H1 (cell line): ENCODE data around the gene TMEM30A. TPM values are rescaled to one million over a fixed set of nuclear protein-coding genes. Genes with fewer than 3 reads are reported as not detected.

Experiments used
- CHD7 ChIP-seq: fragments of 300-600 bp; sonication (generic); IDR thresholded peaks from 2 replicates; pipeline ENCODE4 v1.7.1; 2012; ENCODE audit warnings: low read length, moderate library complexity, mild to moderate bottlenecking, inconsistent platforms; ENCODE audit not compliant: insufficient replicate concordance
- KDM4A ChIP-seq: IDR thresholded peaks from one replicate; pipeline ENCODE4 v1.7.1; 2012; ENCODE audit warnings: low read depth, mild to moderate bottlenecking, moderate library complexity, low read length, inconsistent platforms; ENCODE audit not compliant: severe bottlenecking
- RAD21 ChIP-seq, 2 experiments: IDR thresholded peaks in 1 of 2; conservative IDR thresholded peaks in 1 of 2; 2 replicates each; pipeline ENCODE4 v1.6.1; 2011; ENCODE audit warnings: low read depth in 2 of 2, low read length in 2 of 2, improper control_type of control experiment in 1 of 2, inconsistent platforms in 1 of 2, mild to moderate bottlenecking in 1 of 2, moderate library complexity in 1 of 2
- SP1 ChIP-seq: IDR thresholded peaks from 2 replicates; pipeline ENCODE4 v1.6.1; 2011; ENCODE audit warnings: low read depth, low read length
- polyA plus RNA-seq, 7 experiments: library from polyadenylated mRNA; depleted of rRNA in 3 of 7; stranded (reverse) in 5 of 7; unstranded in 2 of 7; fragments of >200 nt in 5 of 7; fragments of 200-250 nt in 2 of 7; gene quantifications; 1 replicate in 5 of 7; 2 replicates in 1 of 7; 4 replicates in 1 of 7; pipeline versions ENCODE4 v1.2.1 to v1.2.3, GENCODE V29; 2011 to 2013; ENCODE audit warnings: missing spikeins in 2 of 7, mixed read lengths in 2 of 7
- total RNA-seq: library from RNA; stranded (reverse); fragmentation: NEBNext Ultra II Directional; extraction: Animal tissue kit (Norgen Biotek cat#: 25700); gene quantifications from 2 replicates; pipeline ENCODE4 v1.2.1, GENCODE V29; 2021
- TF ChIP-seq, protein P1 (sequence below), 3 experiments: IDR thresholded peaks; 1 replicate in 2 of 3; 2 replicates in 1 of 3; pipeline versions ENCODE4 v1.5.1 to v1.6.1; 2011; ENCODE audit warnings: low read length in 3 of 3, mild to moderate bottlenecking in 3 of 3, inconsistent platforms in 2 of 3, low read depth in 1 of 3, moderate library complexity in 1 of 3; ENCODE audit not compliant: insufficient read depth in 1 of 3; ENCODE audit errors: control extremely low read depth in 1 of 3

The TMEM30A gene
- total and polyA plus RNA-seq, 2 of the 8 experiments (the other 6 are each of a cell fraction or from before 2014, with no cell fraction given): 10.5 to 71.0 TPM

GRCh38 chr6:75296811-75297779 lies 12.5 kb upstream of the TMEM30A start (continued):
- TF ChIP-seq CHD7 (no peak), SP1 (no peak), RAD21 (IDR thresholded peaks at IDR 0.05 in 1 of 2, conservative IDR thresholded peaks at IDR 0.05 in 1 of 2; ENCODE audit: low read depth in 2 of 2, low read length in 2 of 2) (peak; percentile 80 to 90), KDM4A (no peak)
- TF ChIP-seq, protein P1, sequence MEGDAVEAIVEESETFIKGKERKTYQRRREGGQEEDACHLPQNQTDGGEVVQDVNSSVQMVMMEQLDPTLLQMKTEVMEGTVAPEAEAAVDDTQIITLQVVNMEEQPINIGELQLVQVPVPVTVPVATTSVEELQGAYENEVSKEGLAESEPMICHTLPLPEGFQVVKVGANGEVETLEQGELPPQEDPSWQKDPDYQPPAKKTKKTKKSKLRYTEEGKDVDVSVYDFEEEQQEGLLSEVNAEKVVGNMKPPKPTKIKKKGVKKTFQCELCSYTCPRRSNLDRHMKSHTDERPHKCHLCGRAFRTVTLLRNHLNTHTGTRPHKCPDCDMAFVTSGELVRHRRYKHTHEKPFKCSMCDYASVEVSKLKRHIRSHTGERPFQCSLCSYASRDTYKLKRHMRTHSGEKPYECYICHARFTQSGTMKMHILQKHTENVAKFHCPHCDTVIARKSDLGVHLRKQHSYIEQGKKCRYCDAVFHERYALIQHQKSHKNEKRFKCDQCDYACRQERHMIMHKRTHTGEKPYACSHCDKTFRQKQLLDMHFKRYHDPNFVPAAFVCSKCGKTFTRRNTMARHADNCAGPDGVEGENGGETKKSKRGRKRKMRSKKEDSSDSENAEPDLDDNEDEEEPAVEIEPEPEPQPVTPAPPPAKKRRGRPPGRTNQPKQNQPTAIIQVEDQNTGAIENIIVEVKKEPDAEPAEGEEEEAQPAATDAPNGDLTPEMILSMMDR (IDR thresholded peaks at IDR 0.05; ENCODE audit: control extremely low read depth in 1 of 3, insufficient read depth in 1 of 3, low read depth in 1 of 3, low read length in 3 of 3): peak in 2 of 3 experiments; percentile 47 to 59; a peak in 2 of 4 replicates
